ENCODE results near the gene TULP4.
A peak's percentile ranks its signal among the peaks of the same experiment; 100 is the strongest.

TULP4 gene

DNA sequence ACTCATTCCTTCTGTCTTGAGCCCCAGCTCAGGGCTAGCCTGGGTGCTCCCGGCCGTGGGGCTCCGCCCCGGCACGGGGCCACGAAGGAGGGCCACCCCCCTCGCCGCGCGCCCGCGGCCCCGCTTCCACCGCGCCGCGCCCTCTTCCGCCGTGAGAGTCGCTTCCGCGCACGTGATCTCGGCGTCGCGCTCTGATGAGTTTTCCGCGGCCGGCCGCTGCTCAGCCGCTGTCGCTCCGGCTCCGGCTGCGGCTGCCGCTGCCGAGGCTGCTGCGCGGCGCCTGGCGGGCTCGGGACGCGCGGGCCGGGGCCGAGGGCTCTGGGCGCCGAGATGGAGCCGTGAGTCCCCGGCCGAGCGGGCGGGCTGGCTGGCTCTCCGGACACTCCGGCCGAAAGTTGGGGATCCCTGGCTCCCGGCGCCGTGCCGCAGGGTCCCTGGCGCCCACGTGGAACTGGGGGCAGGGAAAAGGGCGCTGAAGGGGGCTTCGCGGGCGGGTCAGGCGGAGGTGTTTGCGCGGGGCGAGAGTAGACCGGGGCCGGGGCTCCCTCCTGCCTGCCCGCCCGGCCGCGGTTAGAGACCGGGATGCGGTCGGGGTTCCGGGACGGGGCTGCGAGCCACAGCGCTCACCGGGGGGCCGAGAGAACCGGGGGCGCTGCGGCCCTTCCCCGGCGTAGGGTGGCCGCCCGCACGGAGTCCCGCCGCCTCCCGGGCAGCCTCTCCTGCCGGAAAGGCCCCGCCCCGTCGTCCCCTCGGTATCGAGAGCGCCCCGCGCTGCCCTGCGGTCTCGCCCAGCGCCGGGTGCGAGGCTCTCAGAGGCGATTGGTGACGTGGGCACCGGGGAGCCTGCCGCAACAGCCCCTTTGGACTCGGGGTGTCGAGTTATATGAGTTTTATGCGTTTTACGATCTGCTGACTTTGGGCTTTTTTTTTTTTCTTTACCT lies 247.9 kb downstream of the TULP4 start, which contains the start of gene TMEM181:
Gene TMEM181 (plus strand): TSS at position 197 of the 941 bp plus-strand sequence. CDS start 134 bp downstream, at position 331.
- H3K4me1 Mint-ChIP-seq (ENCODE audit: low read depth), result peaks cover 41% of the 10 kb centered on the region
- peaks cover 16% of the 10 kb centered on the region for H3K36me3 Mint-ChIP-seq (ENCODE audit: low read depth)

DNA sequence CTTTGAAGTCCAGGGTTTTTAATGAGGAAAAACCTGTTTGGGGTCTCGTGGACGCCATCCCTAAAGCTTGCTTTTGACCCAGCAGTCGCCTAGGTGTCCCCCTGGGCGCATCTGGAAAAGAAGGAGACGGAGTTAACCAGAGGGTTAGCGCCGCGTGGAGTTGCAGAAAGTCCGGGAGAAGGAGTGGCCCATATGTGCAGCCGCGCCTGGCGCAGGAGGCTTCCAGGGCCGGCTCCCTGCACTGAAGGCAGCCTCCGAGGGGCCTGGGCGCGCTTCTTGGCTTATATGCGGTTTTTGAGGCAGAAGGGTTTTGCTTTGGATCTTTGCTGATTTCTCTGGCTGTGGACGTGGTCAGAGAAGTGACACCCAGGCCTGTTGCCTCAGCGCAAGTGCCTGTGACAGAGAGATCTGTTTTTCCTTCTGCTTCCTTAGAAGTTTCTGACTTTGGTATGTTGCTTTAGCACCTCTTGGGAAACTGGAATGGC lies 248.6 kb downstream of the TULP4 start:
- Mint-ChIP-seq H3K36me3 (ENCODE audit: low read depth) (peaks cover 19% of the 10 kb centered on the region), H3K27ac (peak overlapping the region; percentile 98), H3K27me3 (ENCODE audit: low read depth) (peaks cover 6% of the 10 kb centered on the region), H3K9me3 (no peaks in the 10 kb centered on the region), H3K4me3 (peak overlapping the region; percentile 99), H3K4me1 (ENCODE audit: low read depth) (peaks cover 45% of the 10 kb centered on the region)
- DNase-seq (ENCODE audit: low spot score), result no peak

More for the DNA sequence above, 247.9 kb downstream of the TULP4 start, which contains the start of gene TMEM181:
- Mint-ChIP-seq H3K4me3 (peak within 1 kb of the TSS; percentile 99), H3K27ac (peak within 1 kb of the TSS; percentile 98), H3K27me3 (ENCODE audit: low read depth) (peaks cover 9% of the 10 kb centered on the region), H3K9me3 (no peaks in the 10 kb centered on the region)
- peak; percentile 85 for DNase-seq (ENCODE audit: low spot score)
